Measurements from ENCODE around the gene ERI2. TPM values are rescaled to one million over a fixed set of nuclear protein-coding genes. Genes with fewer than 3 reads are reported as not detected.

ERI2 gene
- total RNA-seq, 2 donors from 2014 or later = 18.7 TPM

DNA sequence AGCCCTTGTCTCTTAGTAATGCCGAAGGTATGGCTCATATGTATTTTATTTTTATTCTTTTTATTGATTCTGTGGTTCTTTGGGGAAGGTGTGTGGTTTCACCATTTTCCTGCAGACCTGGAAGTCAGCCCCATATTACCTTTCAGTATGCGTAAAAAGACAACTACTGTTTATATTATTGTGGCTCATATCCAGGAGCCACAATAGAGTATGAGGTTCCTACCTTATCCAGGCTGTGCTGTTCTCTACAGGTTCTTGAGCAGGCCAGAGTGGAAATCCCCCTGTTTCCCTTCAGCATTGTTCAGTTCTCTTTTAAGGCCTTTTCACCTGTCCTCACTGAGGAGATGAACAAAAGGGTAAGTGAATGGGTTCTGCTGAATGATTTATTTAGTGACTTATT is 33.2 kb upstream of the ERI2 start:
- Histone ChIP-seq H3K4me1 (ENCODE audit: control insufficient read depth, insufficient read depth, low read length) (peaks cover 9% of the 10 kb centered on the region), H3K27me3 (ENCODE audit: control insufficient read depth, insufficient read depth, low read length, poor library complexity, severe bottlenecking) (no peaks in the 10 kb centered on the region), H3K9ac (ENCODE audit: extremely low read depth, low read length, poor library complexity, severe bottlenecking) (no peak overlapping the region), H3K4me3 (ENCODE audit: low read length) (no peak overlapping the region), H3K9me3 (ENCODE audit: control insufficient read depth, low read length) (peaks cover 26% of the 10 kb centered on the region), H3K36me3 (ENCODE audit: control insufficient read depth, insufficient read depth, low read length) (peaks cover 10% of the 10 kb centered on the region), H3K27ac (ENCODE audit: low read depth, low read length) (no peak overlapping the region)
- peaks cover 16% of the 10 kb centered on the region for H3K4me1 Mint-ChIP-seq
- H3K4me3 Mint-ChIP-seq = no peak overlapping the region
- H3K9me3 Mint-ChIP-seq = peaks cover 12% of the 10 kb centered on the region
- no peak overlapping the region for H3K27ac Mint-ChIP-seq
- TF ChIP-seq, protein P1, sequence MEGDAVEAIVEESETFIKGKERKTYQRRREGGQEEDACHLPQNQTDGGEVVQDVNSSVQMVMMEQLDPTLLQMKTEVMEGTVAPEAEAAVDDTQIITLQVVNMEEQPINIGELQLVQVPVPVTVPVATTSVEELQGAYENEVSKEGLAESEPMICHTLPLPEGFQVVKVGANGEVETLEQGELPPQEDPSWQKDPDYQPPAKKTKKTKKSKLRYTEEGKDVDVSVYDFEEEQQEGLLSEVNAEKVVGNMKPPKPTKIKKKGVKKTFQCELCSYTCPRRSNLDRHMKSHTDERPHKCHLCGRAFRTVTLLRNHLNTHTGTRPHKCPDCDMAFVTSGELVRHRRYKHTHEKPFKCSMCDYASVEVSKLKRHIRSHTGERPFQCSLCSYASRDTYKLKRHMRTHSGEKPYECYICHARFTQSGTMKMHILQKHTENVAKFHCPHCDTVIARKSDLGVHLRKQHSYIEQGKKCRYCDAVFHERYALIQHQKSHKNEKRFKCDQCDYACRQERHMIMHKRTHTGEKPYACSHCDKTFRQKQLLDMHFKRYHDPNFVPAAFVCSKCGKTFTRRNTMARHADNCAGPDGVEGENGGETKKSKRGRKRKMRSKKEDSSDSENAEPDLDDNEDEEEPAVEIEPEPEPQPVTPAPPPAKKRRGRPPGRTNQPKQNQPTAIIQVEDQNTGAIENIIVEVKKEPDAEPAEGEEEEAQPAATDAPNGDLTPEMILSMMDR (conservative IDR thresholded peaks at IDR 0.05) = no peak
- H3K36me3 Mint-ChIP-seq (ENCODE audit: low read depth) = peaks cover 32% of the 10 kb centered on the region
- WGBS, 2 experiments (ENCODE audit: insufficient coverage in 1 of 2, insufficient read length in 1 of 2) = 100% methylated on average over 2 of the region's 2 CpGs; no CpG with 5 or more reads in 1 of the 2 experiments
- DNase-seq = no peak
- no peaks in the 10 kb centered on the region for H3K27me3 Mint-ChIP-seq (ENCODE audit: insufficient read depth)

DNA sequence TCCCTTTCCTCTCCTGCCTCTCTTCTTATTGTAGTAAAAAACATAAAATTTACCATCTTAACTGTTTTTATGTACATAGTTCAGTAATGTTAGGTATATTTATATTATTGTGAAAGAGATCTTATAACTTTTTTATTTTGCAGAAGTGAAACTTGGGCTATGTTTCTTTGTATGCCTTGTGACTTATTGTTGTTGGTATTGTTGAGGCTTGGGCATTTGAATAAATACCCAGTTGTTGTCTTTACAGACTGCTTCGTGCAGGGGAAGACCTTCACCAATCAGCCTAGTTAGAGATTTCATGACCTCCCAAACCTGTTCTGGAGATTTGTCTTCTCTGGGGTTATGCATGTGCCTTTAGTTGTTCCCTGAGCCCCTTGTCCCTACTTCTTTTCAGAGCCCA is 32.0 kb upstream of the ERI2 start:
- H3K36me3 Mint-ChIP-seq (ENCODE audit: low read depth) = peaks cover 35% of the 10 kb centered on the region
- 100% methylated on average over 1 of the region's 1 CpG for whole genome bisulfite sequencing, 2 experiments (ENCODE audit: insufficient coverage in 1 of 2, insufficient read length in 1 of 2)
- Histone ChIP-seq H3K27me3 (ENCODE audit: control insufficient read depth, insufficient read depth, low read length, poor library complexity, severe bottlenecking) (no peaks in the 10 kb centered on the region), H3K27ac (ENCODE audit: low read depth, low read length) (no peak overlapping the region), H3K4me3 (ENCODE audit: low read length) (no peak overlapping the region), H3K36me3 (ENCODE audit: control insufficient read depth, insufficient read depth, low read length) (peaks cover 10% of the 10 kb centered on the region), H3K4me1 (ENCODE audit: control insufficient read depth, insufficient read depth, low read length) (peaks cover 4% of the 10 kb centered on the region), H3K9ac (ENCODE audit: extremely low read depth, low read length, poor library complexity, severe bottlenecking) (no peak overlapping the region), H3K9me3 (ENCODE audit: control insufficient read depth, low read length) (peaks cover 30% of the 10 kb centered on the region)
- no peak overlapping the region for H3K4me3 Mint-ChIP-seq
- no peaks in the 10 kb centered on the region for H3K27me3 Mint-ChIP-seq (ENCODE audit: insufficient read depth)
- TF ChIP-seq, protein P1 (conservative IDR thresholded peaks at IDR 0.05) = no peak
- H3K27ac Mint-ChIP-seq = no peak overlapping the region
- no peak for DNase-seq
- H3K4me1 Mint-ChIP-seq = peaks cover 11% of the 10 kb centered on the region
- H3K9me3 Mint-ChIP-seq = peaks cover 12% of the 10 kb centered on the region

DNA sequence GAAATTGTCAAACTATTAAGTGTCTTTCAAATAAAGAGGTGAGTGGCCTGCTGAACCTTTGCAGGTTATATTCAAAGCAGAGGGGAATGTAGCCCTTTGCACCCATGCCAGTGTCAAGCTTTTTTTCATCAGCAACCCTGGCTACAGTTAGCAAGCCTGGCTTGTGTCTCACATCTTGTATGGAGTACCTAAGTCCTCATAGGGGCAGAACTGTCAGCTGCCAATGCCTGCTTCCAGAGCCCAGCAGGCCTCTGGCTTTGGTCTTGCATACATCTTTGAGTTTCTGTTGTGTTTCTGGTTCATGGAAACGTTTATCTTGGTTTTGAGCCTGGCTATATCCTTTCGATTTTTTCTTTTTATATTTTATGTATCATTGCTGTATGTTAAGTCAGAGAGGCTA is 26.8 kb upstream of the ERI2 start:
- Histone ChIP-seq H3K9ac (ENCODE audit: extremely low read depth, low read length, poor library complexity, severe bottlenecking) (no peak overlapping the region), H3K27me3 (ENCODE audit: control insufficient read depth, insufficient read depth, low read length, poor library complexity, severe bottlenecking) (no peaks in the 10 kb centered on the region), H3K4me3 (ENCODE audit: low read length) (no peak overlapping the region), H3K9me3 (ENCODE audit: control insufficient read depth, low read length) (peaks cover 30% of the 10 kb centered on the region), H3K4me1 (ENCODE audit: control insufficient read depth, insufficient read depth, low read length) (no peaks in the 10 kb centered on the region), H3K27ac (ENCODE audit: low read depth, low read length) (no peak overlapping the region), H3K36me3 (ENCODE audit: control insufficient read depth, insufficient read depth, low read length) (peaks cover 10% of the 10 kb centered on the region)
- DNase-seq = no peak
- Mint-ChIP-seq H3K4me3 (no peak overlapping the region), H3K9me3 (peaks cover 12% of the 10 kb centered on the region), H3K27me3 (ENCODE audit: insufficient read depth) (no peaks in the 10 kb centered on the region), H3K4me1 (no peaks in the 10 kb centered on the region), H3K27ac (no peak overlapping the region), H3K36me3 (ENCODE audit: low read depth) (peaks cover 36% of the 10 kb centered on the region)
- 88% methylated on average over 2 of the region's 2 CpGs; no CpG with 5 or more reads in 1 of the 2 experiments for WGBS, 2 experiments (ENCODE audit: insufficient coverage in 1 of 2, insufficient read length in 1 of 2)
- TF ChIP-seq, protein P1 (conservative IDR thresholded peaks at IDR 0.05) = no peak

All from endodermal cell (in vitro differentiated cells).